Heart left ventricle (tissue), 16 donors: ENCODE results near the gene SPOCK1. TPM values are rescaled to one million over a fixed set of nuclear protein-coding genes. Genes with fewer than 3 reads are reported as not detected.

ENCODE experiments used
- ATAC-seq, 4 donors: fragments of 200-7000 bp; cut with Tn5 transposase; one replicate each; pipeline ENCODE4 v1.9.1; 2020 to 2022; ENCODE audit warnings: moderate library complexity in 4 of 4, mild to moderate bottlenecking in 3 of 4, moderate number of reproducible peaks in 1 of 4
- DNase-seq, 5 donors: peaks; one replicate each; pipeline ENCODE4 v3.0.0-alpha.2; 2020
- H3K27ac ChIP-seq, 12 donors: fragments of 200-600 bp; sonication (generic) in 4 of 12; one replicate each; pipeline versions ENCODE4 v1.5.0 to v1.8.0; 2016 to 2022; ENCODE audit warnings: mild to moderate bottlenecking in 2 of 12
- H3K27me3 ChIP-seq, 9 donors: fragments of 200-600 bp; sonication (generic) in 2 of 9; one replicate each; pipeline versions ENCODE4 v1.5.1 to v1.8.0; 2016 to 2022; ENCODE audit warnings: mild to moderate bottlenecking in 3 of 9
- H3K36me3 ChIP-seq, 9 donors: fragments of 200-600 bp; sonication (generic) in 2 of 9; one replicate each; pipeline versions ENCODE4 v1.5.0 to v1.8.0; 2018 to 2022; ENCODE audit warnings: mild to moderate bottlenecking in 2 of 9
- H3K4me1 ChIP-seq, 12 donors: fragments of 200-600 bp; sonication (generic) in 4 of 12; one replicate each; pipeline versions ENCODE4 v1.5.0 to v1.8.0; 2016 to 2022; ENCODE audit warnings: mild to moderate bottlenecking in 3 of 12
- H3K4me3 ChIP-seq, 12 donors: fragments of 200-600 bp; sonication (generic) in 4 of 12; one replicate each; pipeline versions ENCODE4 v1.5.0 to v1.8.0; 2017 to 2022; ENCODE audit warnings: mild to moderate bottlenecking in 9 of 12, moderate library complexity in 4 of 12
- H3K9me3 ChIP-seq, 12 donors: fragments of 200-600 bp; sonication (generic) in 4 of 12; one replicate each; pipeline versions ENCODE4 v1.5.0 to v1.8.0; 2016 to 2022; ENCODE audit warnings: mild to moderate bottlenecking in 1 of 12
- CTCF ChIP-seq, 12 donors: fragments of 200-600 bp; sonication (generic) in 4 of 12; IDR thresholded peaks; one replicate each; pipeline versions ENCODE4 v1.5.0 to v1.8.0; 2018 to 2022; ENCODE audit warnings: antibody characterized with exemption in 12 of 12, mild to moderate bottlenecking in 5 of 12
- POLR2A ChIP-seq, 2 donors: fragments of 450-650 bp; IDR thresholded peaks; one replicate each; pipeline ENCODE4 v1.6.1; 2017; ENCODE audit warnings: antibody characterized with exemption in 2 of 2, mild to moderate bottlenecking in 2 of 2, moderate library complexity in 2 of 2
- WGBS, 4 donors: extraction: QIAGEN DNeasy Blood & Tissue Kit in 2 of 4; methylation state at CpG; one replicate each; pipeline versions ENCODE4 v1.1.5 to v1.1.7; 2013 to 2018; 5-methylcytosine and 5-hydroxymethylcytosine counted together
- intact Hi-C, 10 donors: fragments of 100-400 bp; cut with DNase I; formaldehyde crosslinking; loops; one replicate each; pipeline versions ENCODE4 v1.11.1 to v1.14.2; 2022
- polyA plus RNA-seq, 2 donors: library from polyadenylated mRNA; stranded (reverse); fragments of 200-250 nt; gene quantifications; one replicate each; pipeline ENCODE4 v1.2.3, GENCODE V29; 2013
- total RNA-seq, 9 donors: library from RNA; depleted of rRNA in 2 of 9; stranded (reverse); fragments of >200 nt in 2 of 9; fragmentation: NEBNext Ultra II Directional in 3 of 9; extraction: Animal tissue kit (Norgen Biotek cat#: 25700) in 3 of 9; gene quantifications; one replicate each; pipeline versions ENCODE4 v1.1.0 to v1.2.4, GENCODE V29; 2016 to 2023
- donor health status: ischemic (EF 13 %, LVEDD 7.1; RV severe dilation, severe dysfunction).
- donor health status: healthy with polysubstance abuse.
- donor health status: DM: no; HTN: yes; CAD: no.
- donor health status: DM: no; HTN: no; CAD: no.
- donor health status: ischemic (EF 25% LVEDD 6.9; RV normal size, moderate dysfunction).
- donor health status: ischemic (EF 25% LVEDD 5.7; RV mildly dilated, moderate dysfunction).
- donor health status: healthy.
- donor health status: DM: yes; HTN: yes; CAD: no.
- donor health status: ischemic (EF 35%, LVEDD 5.7; RV mildly dilated, moderate dysfunction).
- donor health status: nonischemic (EF 11% LVEDD 7.7; RV severe dilation, severe dysfunction).
- donor health status: DM: yes; HTN: yes; CAD: no.
- donor health status: PGD.
- donor health status: ischemic (EF 29% LVEDD 5.4; RV normal size, mild dysfunction).
- donor health status: nonischemic (EF 23%, LVEDD 6.1; RV moderate dilation, normal function).

The SPOCK1 gene
- total and polyA plus RNA-seq, 11 donors, result 7.8 to 51.2 (median 19.9) TPM

- no peak for ATAC-seq
- H3K9me3 ChIP-seq, result no peaks in the 10 kb centered on the region
- 57 to 82% (median 67%) methylated on average over 7 of the region's 7 CpGs for WGBS, 4 donors
- intact Hi-C loops, result no loop called here
- peaks cover 0 to 9% (median 0%) of the 10 kb centered on the region in 12 donors for H3K4me1 ChIP-seq
- TF ChIP-seq POLR2A (IDR thresholded peaks at IDR 0.05), result no peak
- no peak for TF ChIP-seq CTCF (IDR thresholded peaks at IDR 0.05)
- no peak overlapping the region for H3K4me3 ChIP-seq
- no peak for DNase-seq
- H3K36me3 ChIP-seq, result no peaks in the 10 kb centered on the region
- H3K27ac ChIP-seq, result no peak overlapping the region
- no peaks in the 10 kb centered on the region for H3K27me3 ChIP-seq
These were observed 364.1 kb downstream of the SPOCK1 start for GRCh38 chr5:137134920-137135532.

- Histone ChIP-seq H3K9me3 (no peaks in the 10 kb centered on the region), H3K27ac (no peak overlapping the region), H3K27me3 (no peaks in the 10 kb centered on the region), H3K36me3 (no peaks in the 10 kb centered on the region), H3K4me3 (no peak overlapping the region), H3K4me1 (no peaks in the 10 kb centered on the region)
- DNase-seq (no peak), ATAC-seq (no peak)
- intact Hi-C loops, result no loop called here
- TF ChIP-seq POLR2A (IDR thresholded peaks at IDR 0.05) (no peak), CTCF (IDR thresholded peaks at IDR 0.05) (no peak)
- WGBS, 4 donors, result 72 to 86% (median 75%) methylated on average over 2 of the region's 2 CpGs
These were observed 369.0 kb downstream of the SPOCK1 start for GRCh38 chr5:137129886-137130680.

GRCh38 chr5:137128012-137128411, 371.1 kb downstream of the SPOCK1 start:
- no peaks in the 10 kb centered on the region for H3K27me3 ChIP-seq
- H3K36me3 ChIP-seq, result no peaks in the 10 kb centered on the region
- no peaks in the 10 kb centered on the region for H3K9me3 ChIP-seq
- no peaks in the 10 kb centered on the region for H3K4me1 ChIP-seq
- 60 to 72% (median 67%) methylated on average over 4 of the region's 4 CpGs for WGBS, 4 donors
- no peak overlapping the region for H3K4me3 ChIP-seq
- ATAC-seq, result no peak
- intact Hi-C loops, result no loop called here
- H3K27ac ChIP-seq, result no peak overlapping the region
- DNase-seq, result no peak
- TF ChIP-seq CTCF (IDR thresholded peaks at IDR 0.05), result no peak
- TF ChIP-seq POLR2A (IDR thresholded peaks at IDR 0.05), result no peak

GRCh38 chr5:137126829-137127228, 372.3 kb downstream of the SPOCK1 start:
- WGBS, 4 donors, result 87 to 88% (median 87%) methylated on average over 1 of the region's 1 CpG
- H3K4me1 ChIP-seq, result peaks cover 0 to 1% (median 0%) of the 10 kb centered on the region in 12 donors
- TF ChIP-seq CTCF (IDR thresholded peaks at IDR 0.05) (no peak), POLR2A (IDR thresholded peaks at IDR 0.05) (no peak)
- intact Hi-C loops, result no loop called here
- DNase-seq, result no peak
- no peaks in the 10 kb centered on the region for H3K9me3 ChIP-seq
- no peaks in the 10 kb centered on the region for H3K27me3 ChIP-seq
- no peak overlapping the region for H3K4me3 ChIP-seq
- ATAC-seq, result no peak
- no peaks in the 10 kb centered on the region for H3K36me3 ChIP-seq
- H3K27ac ChIP-seq, result no peak overlapping the region
